SK-N-SH treated with all-trans-retinoic acid at 6 μM for 48 hours (cell line): ENCODE data around the gene DNAJB7.

Experiments
- ATAC-seq: fragments of 200-7000 bp; cut with Tn5 transposase; 3 replicates; pipeline ENCODE4 v1.9.1; 2020; ENCODE audit warnings: mild to moderate bottlenecking, moderate library complexity
- ARNTL ChIP-seq: fragments of 450-650 bp; formaldehyde crosslinking; IDR thresholded peaks from 2 replicates; pipeline ENCODE4 v1.5.0; 2020; ENCODE audit warnings: low read depth, mild to moderate bottlenecking, moderate library complexity, borderline replicate concordance
- BACH2 ChIP-seq: fragments of 250-450 bp; sonication (Bioruptor Pico); IDR thresholded peaks from 2 replicates; pipeline ENCODE4 v1.9.0; 2021; ENCODE audit warnings: mild to moderate bottlenecking, borderline replicate concordance
- CSDC2 ChIP-seq: fragments of 250-450 bp; sonication (Bioruptor Pico); IDR thresholded peaks from 2 replicates; pipeline ENCODE4 v1.5.0; 2020; ENCODE audit warnings: mild to moderate bottlenecking, moderate library complexity
- CSRNP3 ChIP-seq: fragments of 250-450 bp; sonication (Bioruptor Pico); IDR thresholded peaks from 2 replicates; pipeline ENCODE4 v1.5.1; 2021; ENCODE audit warnings: mild to moderate bottlenecking, moderate library complexity
- ESRRG ChIP-seq: fragments of 250-450 bp; sonication (Bioruptor Pico); IDR thresholded peaks from 2 replicates; pipeline ENCODE4 v1.6.1; 2021; ENCODE audit warnings: mild to moderate bottlenecking
- GLIS3 ChIP-seq: fragments of 250-450 bp; sonication (Bioruptor Pico); IDR thresholded peaks from 2 replicates; pipeline ENCODE4 v1.5.0; 2020; ENCODE audit warnings: mild to moderate bottlenecking, moderate library complexity
- ISL1 ChIP-seq: fragments of 250-450 bp; sonication (Bioruptor Pico); IDR thresholded peaks from 2 replicates; pipeline ENCODE4 v2.1.2; 2022; ENCODE audit warnings: mild to moderate bottlenecking, moderate library complexity
- OSR1 ChIP-seq: fragments of 250-450 bp; sonication (Bioruptor Pico); IDR thresholded peaks from 2 replicates; pipeline ENCODE4 v1.8.0; 2022; ENCODE audit warnings: moderate library complexity, mild to moderate bottlenecking, inconsistent platforms
- PATZ1 ChIP-seq: fragments of 250-450 bp; sonication (Bioruptor Pico); IDR thresholded peaks from 2 replicates; pipeline ENCODE4 v1.8.0; 2020; ENCODE audit warnings: mild to moderate bottlenecking, moderate library complexity, borderline replicate concordance
- POU6F1 ChIP-seq: fragments of 250-450 bp; sonication (Bioruptor Pico); IDR thresholded peaks from 2 replicates; pipeline ENCODE4 v1.8.0; 2021; ENCODE audit warnings: low read depth, mild to moderate bottlenecking, moderate library complexity, borderline replicate concordance
- PPARA ChIP-seq: fragments of 250-450 bp; sonication (Bioruptor Pico); IDR thresholded peaks from 2 replicates; pipeline ENCODE4 v1.5.0; 2020; ENCODE audit warnings: mild to moderate bottlenecking, borderline replicate concordance
- RARB ChIP-seq: fragments of 250-450 bp; sonication (Bioruptor Pico); IDR thresholded peaks from 2 replicates; pipeline ENCODE4 v1.8.0; 2021; ENCODE audit warnings: mild to moderate bottlenecking, moderate library complexity
- SNAI2 ChIP-seq: fragments of 250-450 bp; sonication (Bioruptor Pico); IDR thresholded peaks from 2 replicates; pipeline ENCODE4 v1.5.0; 2020; ENCODE audit warnings: mild to moderate bottlenecking, moderate library complexity
- TCF4 ChIP-seq: fragments of 250-450 bp; sonication (Bioruptor Pico); IDR thresholded peaks from 2 replicates; pipeline ENCODE4 v1.8.0; 2021; ENCODE audit warnings: mild to moderate bottlenecking, moderate library complexity, borderline replicate concordance
- TOX ChIP-seq: fragments of 250-450 bp; sonication (Bioruptor Pico); IDR thresholded peaks from 2 replicates; pipeline ENCODE4 v1.8.0; 2021; ENCODE audit warnings: mild to moderate bottlenecking, moderate library complexity, borderline replicate concordance
- ZC3H10 ChIP-seq: fragments of 250-450 bp; sonication (Bioruptor Pico); IDR thresholded peaks from 2 replicates; pipeline ENCODE4 v1.5.1; 2021; ENCODE audit warnings: mild to moderate bottlenecking, moderate library complexity
- ZFP3 ChIP-seq: fragments of 250-450 bp; sonication (Bioruptor Pico); IDR thresholded peaks from 2 replicates; pipeline ENCODE4 v1.5.0; 2020; ENCODE audit warnings: mild to moderate bottlenecking, moderate library complexity
- ZFP30 ChIP-seq: fragments of 450-650 bp; formaldehyde crosslinking; IDR thresholded peaks from 2 replicates; pipeline ENCODE4 v1.5.0; 2022; ENCODE audit warnings: mild to moderate bottlenecking, moderate library complexity
- ZNF565 ChIP-seq: fragments of 450-650 bp; formaldehyde crosslinking; conservative IDR thresholded peaks from 2 replicates; pipeline ENCODE4 v1.5.0; 2020; ENCODE audit warnings: low read depth, mild to moderate bottlenecking, moderate library complexity
- ZNF70 ChIP-seq: fragments of 450-650 bp; formaldehyde crosslinking; IDR thresholded peaks from 2 replicates; pipeline ENCODE4 v1.5.0; 2020; ENCODE audit warnings: mild to moderate bottlenecking, moderate library complexity
- ZNF8 ChIP-seq: fragments of 450-650 bp; formaldehyde crosslinking; IDR thresholded peaks from 2 replicates; pipeline ENCODE4 v1.5.0; 2020; ENCODE audit warnings: mild to moderate bottlenecking, moderate library complexity
- TF ChIP-seq, protein P1 (sequence below): fragments of 250-450 bp; sonication (Bioruptor Pico); IDR thresholded peaks from 2 replicates; pipeline ENCODE4 v1.5.0; 2020; ENCODE audit warnings: mild to moderate bottlenecking, moderate library complexity
- TF ChIP-seq, protein P2 (sequence below): fragments of 250-450 bp; sonication (Bioruptor Pico); IDR thresholded peaks from 2 replicates; pipeline ENCODE4 v1.5.1; 2020; ENCODE audit warnings: low read depth, mild to moderate bottlenecking, moderate library complexity

DNAJB7 gene

GRCh38 chr22:40862013-40862412 lies at the start of gene DNAJB7:
Gene DNAJB7 (minus strand): TSS chr22:40862113. CDS start chr22:40861994, 119 bp downstream.
- no peak for ATAC-seq
- TF ChIP-seq OSR1 (CRISPR knock-in tag) (no peak), ARNTL (no peak), CSRNP3 (no peak), TCF4 (CRISPR knock-in tag) (no peak), GLIS3 (CRISPR knock-in tag) (no peak), ZFP30 (CRISPR knock-in tag) (no peak), ISL1 (CRISPR knock-in tag) (no peak), ZNF8 (no peak), ZFP3 (CRISPR knock-in tag) (no peak), PPARA (CRISPR knock-in tag) (no peak), TOX (CRISPR knock-in tag) (no peak), SNAI2 (CRISPR knock-in tag) (no peak), BACH2 (CRISPR knock-in tag) (no peak), ZNF70 (CRISPR knock-in tag) (no peak), POU6F1 (CRISPR knock-in tag) (no peak), PATZ1 (CRISPR knock-in tag) (no peak), CSDC2 (CRISPR knock-in tag) (no peak), ZNF565 (no peak), ZC3H10 (CRISPR knock-in tag) (no peak)
- TF ChIP-seq, protein P1, sequence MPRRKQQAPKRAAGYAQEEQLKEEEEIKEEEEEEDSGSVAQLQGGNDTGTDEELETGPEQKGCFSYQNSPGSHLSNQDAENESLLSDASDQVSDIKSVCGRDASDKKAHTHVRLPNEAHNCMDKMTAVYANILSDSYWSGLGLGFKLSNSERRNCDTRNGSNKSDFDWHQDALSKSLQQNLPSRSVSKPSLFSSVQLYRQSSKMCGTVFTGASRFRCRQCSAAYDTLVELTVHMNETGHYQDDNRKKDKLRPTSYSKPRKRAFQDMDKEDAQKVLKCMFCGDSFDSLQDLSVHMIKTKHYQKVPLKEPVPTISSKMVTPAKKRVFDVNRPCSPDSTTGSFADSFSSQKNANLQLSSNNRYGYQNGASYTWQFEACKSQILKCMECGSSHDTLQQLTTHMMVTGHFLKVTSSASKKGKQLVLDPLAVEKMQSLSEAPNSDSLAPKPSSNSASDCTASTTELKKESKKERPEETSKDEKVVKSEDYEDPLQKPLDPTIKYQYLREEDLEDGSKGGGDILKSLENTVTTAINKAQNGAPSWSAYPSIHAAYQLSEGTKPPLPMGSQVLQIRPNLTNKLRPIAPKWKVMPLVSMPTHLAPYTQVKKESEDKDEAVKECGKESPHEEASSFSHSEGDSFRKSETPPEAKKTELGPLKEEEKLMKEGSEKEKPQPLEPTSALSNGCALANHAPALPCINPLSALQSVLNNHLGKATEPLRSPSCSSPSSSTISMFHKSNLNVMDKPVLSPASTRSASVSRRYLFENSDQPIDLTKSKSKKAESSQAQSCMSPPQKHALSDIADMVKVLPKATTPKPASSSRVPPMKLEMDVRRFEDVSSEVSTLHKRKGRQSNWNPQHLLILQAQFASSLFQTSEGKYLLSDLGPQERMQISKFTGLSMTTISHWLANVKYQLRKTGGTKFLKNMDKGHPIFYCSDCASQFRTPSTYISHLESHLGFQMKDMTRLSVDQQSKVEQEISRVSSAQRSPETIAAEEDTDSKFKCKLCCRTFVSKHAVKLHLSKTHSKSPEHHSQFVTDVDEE (CRISPR knock-in tag), result no peak

DNA sequence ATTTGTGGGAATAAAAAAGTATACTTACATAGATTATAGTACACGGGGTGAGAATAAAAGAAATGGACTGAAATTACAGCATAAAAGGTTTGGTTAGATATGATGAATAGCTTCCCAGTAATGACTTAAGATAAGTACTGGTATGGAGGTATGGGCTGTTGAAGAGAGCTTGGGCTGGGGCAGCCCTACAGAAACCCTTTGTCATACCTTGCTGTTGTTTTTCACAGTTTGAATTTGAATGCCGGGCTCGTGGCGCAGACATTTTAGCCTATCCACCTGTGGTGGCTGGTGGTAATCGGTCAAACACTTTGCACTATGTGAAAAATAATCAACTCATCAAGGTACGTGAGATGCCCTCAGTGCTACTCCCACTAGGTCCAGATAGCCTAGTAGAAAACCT lies 47.0 kb upstream of the DNAJB7 start:
- TF ChIP-seq GLIS3 (CRISPR knock-in tag), result no peak
- ATAC-seq, result no peak

- TF ChIP-seq TCF4 (CRISPR knock-in tag), result no peak
- TF ChIP-seq ISL1 (CRISPR knock-in tag), result no peak
- TF ChIP-seq ARNTL, result no peak
- TF ChIP-seq, all 23 proteins: peak for 0
- no peak for ATAC-seq
Measured at GRCh38 chr22:40904101-40904500, 42.2 kb upstream of the DNAJB7 start.

- peak; percentile 70 for ATAC-seq
- no peak for TF ChIP-seq RARB
- TF ChIP-seq ESRRG, result no peak
- TF ChIP-seq ZNF565, result no peak
- no peak for TF ChIP-seq ZNF8
- no peak for TF ChIP-seq SNAI2 (CRISPR knock-in tag)
- TF ChIP-seq CSDC2 (CRISPR knock-in tag), result no peak
- TF ChIP-seq, protein P1 (CRISPR knock-in tag), result no peak
- no peak for TF ChIP-seq ARNTL
- no peak for TF ChIP-seq ISL1 (CRISPR knock-in tag)
- TF ChIP-seq CSRNP3, result no peak
- TF ChIP-seq BACH2 (CRISPR knock-in tag), result no peak
- TF ChIP-seq PPARA (CRISPR knock-in tag), result no peak
- no peak for TF ChIP-seq ZNF70 (CRISPR knock-in tag)
- TF ChIP-seq, protein P2, sequence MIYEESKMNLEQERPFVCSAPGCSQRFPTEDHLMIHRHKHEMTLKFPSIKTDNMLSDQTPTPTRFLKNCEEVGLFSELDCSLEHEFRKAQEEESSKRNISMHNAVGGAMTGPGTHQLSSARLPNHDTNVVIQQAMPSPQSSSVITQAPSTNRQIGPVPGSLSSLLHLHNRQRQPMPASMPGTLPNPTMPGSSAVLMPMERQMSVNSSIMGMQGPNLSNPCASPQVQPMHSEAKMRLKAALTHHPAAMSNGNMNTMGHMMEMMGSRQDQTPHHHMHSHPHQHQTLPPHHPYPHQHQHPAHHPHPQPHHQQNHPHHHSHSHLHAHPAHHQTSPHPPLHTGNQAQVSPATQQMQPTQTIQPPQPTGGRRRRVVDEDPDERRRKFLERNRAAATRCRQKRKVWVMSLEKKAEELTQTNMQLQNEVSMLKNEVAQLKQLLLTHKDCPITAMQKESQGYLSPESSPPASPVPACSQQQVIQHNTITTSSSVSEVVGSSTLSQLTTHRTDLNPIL (CRISPR knock-in tag), result no peak
Measured at GRCh38 chr22:40898850-40899357, 37.0 kb upstream of the DNAJB7 start.
